HepG2 (cell line): ENCODE data around the gene MRPL34. TPM values are rescaled to one million over a fixed set of nuclear protein-coding genes. Genes with fewer than 3 reads are reported as not detected.
A peak's percentile ranks its signal among the peaks of the same experiment; 100 is the strongest.

Source experiments
- CC2D1A ChIP-seq: sonication (generic); formaldehyde crosslinking; IDR thresholded peaks from 2 replicates; pipeline ENCODE4 v1.8.1; 2023; ENCODE audit warnings: mild to moderate bottlenecking, missing genetic modification reagents
- CEBPG ChIP-seq: IDR thresholded peaks from 2 replicates; pipeline ENCODE4 v1.6.1; 2016
- CHD4 ChIP-seq: fragments of 200-600 bp; sonication (generic); IDR thresholded peaks from 2 replicates; pipeline ENCODE4 v1.7.0; 2017; ENCODE audit warnings: mild to moderate bottlenecking, low read length, borderline replicate concordance
- FOSL2 ChIP-seq: sonication (generic); formaldehyde crosslinking; IDR thresholded peaks from 2 replicates; pipeline ENCODE4 v1.4.0; 2020; ENCODE audit warnings: missing genetic modification reagents
- GABPB1 ChIP-seq: IDR thresholded peaks from 2 replicates; pipeline ENCODE4 v1.6.1; 2016; ENCODE audit warnings: mild to moderate bottlenecking, missing genetic modification reagents, moderate library complexity, missing compliant biosample characterization
- HCFC1 ChIP-seq: fragments of 150-350 bp; IDR thresholded peaks from 2 replicates; pipeline ENCODE4 v1.6.1; 2014; ENCODE audit warnings: low read depth, low read length
- HDAC1 ChIP-seq: sonication (generic); formaldehyde crosslinking; IDR thresholded peaks from 2 replicates; pipeline ENCODE4 v1.5.1; 2020; ENCODE audit warnings: mild to moderate bottlenecking, missing genetic modification reagents
- IKZF5 ChIP-seq: IDR thresholded peaks from 2 replicates; pipeline ENCODE4 v1.6.1; 2018; ENCODE audit warnings: missing genetic modification reagents, mild to moderate bottlenecking, missing compliant biosample characterization
- MAF1 ChIP-seq: sonication (generic); formaldehyde crosslinking; IDR thresholded peaks from 2 replicates; pipeline ENCODE4 v1.5.0; 2020; ENCODE audit warnings: missing genetic modification reagents, borderline replicate concordance
- NFE2L1 ChIP-seq: sonication (generic); formaldehyde crosslinking; IDR thresholded peaks from 2 replicates; pipeline ENCODE4 v1.4.0; 2020; ENCODE audit warnings: missing genetic modification reagents, mild to moderate bottlenecking, borderline replicate concordance
- NR2C2 ChIP-seq: sonication (generic); formaldehyde crosslinking; IDR thresholded peaks from 2 replicates; pipeline ENCODE4 v1.4.0; 2020; ENCODE audit warnings: missing genetic modification reagents, mild to moderate bottlenecking, moderate library complexity, borderline replicate concordance
- NRL ChIP-seq: sonication (generic); formaldehyde crosslinking; IDR thresholded peaks from 2 replicates; pipeline ENCODE4 v1.5.0; 2020; ENCODE audit warnings: missing genetic modification reagents, mild to moderate bottlenecking, moderate library complexity, borderline replicate concordance
- RAD21 ChIP-seq: fragments of 450-650 bp; formaldehyde crosslinking; IDR thresholded peaks from 2 replicates; pipeline ENCODE4 v1.5.0; 2020; ENCODE audit warnings: mild to moderate bottlenecking
- RARA ChIP-seq: IDR thresholded peaks from 2 replicates; pipeline ENCODE4 v1.6.1; 2016; ENCODE audit warnings: missing genetic modification reagents, missing compliant biosample characterization
- RXRA ChIP-seq: sonication (generic); formaldehyde crosslinking; IDR thresholded peaks from 2 replicates; pipeline ENCODE4 v1.5.1; 2020; ENCODE audit warnings: missing genetic modification reagents
- SAP130 ChIP-seq: IDR thresholded peaks from 2 replicates; pipeline ENCODE4 v1.6.1; 2016; ENCODE audit warnings: low read depth
- STAT5B ChIP-seq: sonication (generic); formaldehyde crosslinking; IDR thresholded peaks from 2 replicates; pipeline ENCODE4 v1.4.0; 2020; ENCODE audit warnings: missing genetic modification reagents
- ZNF24 ChIP-seq: fragments of 450-650 bp; IDR thresholded peaks from 2 replicates; pipeline ENCODE4 v1.6.1; 2017; ENCODE audit warnings: antibody characterized with exemption, mild to moderate bottlenecking
- ZNF263 ChIP-seq: sonication (generic); formaldehyde crosslinking; IDR thresholded peaks from 2 replicates; pipeline ENCODE4 v1.4.0; 2020; ENCODE audit warnings: missing genetic modification reagents
- ZNF615 ChIP-seq: sonication (generic); formaldehyde crosslinking; IDR thresholded peaks from 2 replicates; pipeline ENCODE4 v1.5.0; 2020; ENCODE audit warnings: mild to moderate bottlenecking, missing genetic modification reagents, borderline replicate concordance
- ZNF629 ChIP-seq: sonication (generic); formaldehyde crosslinking; conservative IDR thresholded peaks from 2 replicates; pipeline ENCODE4 v1.5.0; 2020; ENCODE audit warnings: missing genetic modification reagents
- ZSCAN29 ChIP-seq: sonication (generic); formaldehyde crosslinking; conservative IDR thresholded peaks from 2 replicates; pipeline ENCODE4 v1.4.0; 2020; ENCODE audit warnings: mild to moderate bottlenecking, missing genetic modification reagents
- polyA plus RNA-seq, 8 experiments: library from polyadenylated mRNA; depleted of rRNA in 3 of 8; stranded (reverse) in 7 of 8; unstranded in 1 of 8; fragments of >200 nt; fragmentation: Illumina TruSeq in 4 of 8; extraction: Trizol in 4 of 8; gene quantifications; 2 replicates each; pipeline versions ENCODE4 v1.2.1 to v1.2.3, GENCODE V29; 2011 to 2016; ENCODE audit warnings: low read depth in 4 of 8, missing spikeins in 1 of 8, mixed read lengths in 1 of 8; ENCODE audit not compliant: insufficient read depth in 1 of 8
- total RNA-seq, 5 experiments: library from RNA; depleted of rRNA; stranded (reverse); fragments of >200 nt; fragmentation: Illumina TruSeq; extraction: Trizol; gene quantifications; 2 replicates each; pipeline ENCODE4 v1.2.3, GENCODE V29; 2016; ENCODE audit warnings: low read depth in 1 of 5
- TF ChIP-seq, protein P1 (sequence below): sonication (generic); formaldehyde crosslinking; IDR thresholded peaks from 2 replicates; pipeline ENCODE4 v1.9.0; 2022; ENCODE audit warnings: missing genetic modification reagents, mild to moderate bottlenecking, borderline replicate concordance
- TF ChIP-seq, protein P2 (sequence below): sonication (generic); formaldehyde crosslinking; IDR thresholded peaks from 2 replicates; pipeline ENCODE4 v1.5.0; 2020; ENCODE audit warnings: missing genetic modification reagents
- TF ChIP-seq, protein P3 (sequence below): sonication (generic); formaldehyde crosslinking; IDR thresholded peaks from 2 replicates; pipeline ENCODE4 v1.8.1; 2022; ENCODE audit warnings: low read depth, mild to moderate bottlenecking, missing genetic modification reagents

Gene MRPL34
- total and polyA plus RNA-seq, 2 of the 13 experiments (the other 11 are each of a cell fraction or from before 2014, with no cell fraction given), result 74.0 to 77.3 TPM

DNA sequence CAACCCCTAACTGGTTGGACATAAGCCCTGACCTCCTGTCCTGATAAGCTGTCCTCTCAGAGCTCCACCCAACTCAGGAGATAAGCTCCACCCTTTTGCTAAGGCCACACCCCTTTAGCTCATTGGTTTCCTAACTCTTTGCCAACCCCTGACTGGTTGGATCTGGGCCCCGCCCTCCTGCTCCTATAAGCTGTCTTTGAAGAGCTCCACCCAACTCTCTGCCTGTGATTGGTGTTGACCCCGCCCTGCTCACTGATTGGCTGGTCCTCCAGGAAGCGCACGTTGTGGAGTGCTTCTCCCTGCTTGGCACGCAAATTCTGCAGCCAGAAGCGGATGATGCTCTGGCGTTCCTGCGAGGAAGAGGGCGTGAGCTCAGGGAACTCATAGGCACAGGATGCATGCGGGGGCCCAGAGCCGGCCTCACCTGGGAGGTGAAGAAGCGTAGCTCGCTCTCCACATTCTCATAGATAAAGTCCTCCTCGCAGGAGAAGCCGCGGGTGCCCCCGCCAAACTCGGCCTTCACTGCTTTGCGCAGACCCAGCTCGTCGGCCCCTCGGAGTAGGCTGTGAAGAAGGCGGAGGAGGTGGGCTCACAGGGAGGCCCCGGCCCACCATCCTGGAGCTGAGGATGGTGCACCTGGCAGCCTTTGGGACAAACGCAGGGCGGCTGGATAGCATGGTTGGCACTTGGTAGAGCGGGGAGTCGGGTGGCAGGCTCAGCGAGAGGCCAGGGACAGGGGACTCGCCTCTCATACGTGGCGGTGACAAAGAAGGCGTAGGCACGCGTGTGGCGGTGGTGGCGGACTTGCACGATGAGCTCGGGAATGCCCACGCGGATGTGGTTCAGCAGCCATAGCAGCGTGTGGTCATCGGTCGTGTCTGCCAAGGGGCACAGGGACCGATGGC, 27.3 kb downstream of the MRPL34 start (continued):
- TF ChIP-seq CC2D1A, result no peak
- no peak for TF ChIP-seq CHD4
- no peak for TF ChIP-seq IKZF5 (CRISPR knock-in tag)
- TF ChIP-seq RAD21 (CRISPR knock-in tag), result no peak
- no peak for TF ChIP-seq MAF1 (CRISPR knock-in tag)
- no peak for TF ChIP-seq RARA
- TF ChIP-seq, protein P1, sequence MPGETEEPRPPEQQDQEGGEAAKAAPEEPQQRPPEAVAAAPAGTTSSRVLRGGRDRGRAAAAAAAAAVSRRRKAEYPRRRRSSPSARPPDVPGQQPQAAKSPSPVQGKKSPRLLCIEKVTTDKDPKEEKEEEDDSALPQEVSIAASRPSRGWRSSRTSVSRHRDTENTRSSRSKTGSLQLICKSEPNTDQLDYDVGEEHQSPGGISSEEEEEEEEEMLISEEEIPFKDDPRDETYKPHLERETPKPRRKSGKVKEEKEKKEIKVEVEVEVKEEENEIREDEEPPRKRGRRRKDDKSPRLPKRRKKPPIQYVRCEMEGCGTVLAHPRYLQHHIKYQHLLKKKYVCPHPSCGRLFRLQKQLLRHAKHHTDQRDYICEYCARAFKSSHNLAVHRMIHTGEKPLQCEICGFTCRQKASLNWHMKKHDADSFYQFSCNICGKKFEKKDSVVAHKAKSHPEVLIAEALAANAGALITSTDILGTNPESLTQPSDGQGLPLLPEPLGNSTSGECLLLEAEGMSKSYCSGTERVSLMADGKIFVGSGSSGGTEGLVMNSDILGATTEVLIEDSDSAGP, result no peak
- no peak for TF ChIP-seq NR2C2 (CRISPR knock-in tag)
- TF ChIP-seq NRL, result no peak; the same call in 1 of the 2 replicates
- TF ChIP-seq, protein P2, sequence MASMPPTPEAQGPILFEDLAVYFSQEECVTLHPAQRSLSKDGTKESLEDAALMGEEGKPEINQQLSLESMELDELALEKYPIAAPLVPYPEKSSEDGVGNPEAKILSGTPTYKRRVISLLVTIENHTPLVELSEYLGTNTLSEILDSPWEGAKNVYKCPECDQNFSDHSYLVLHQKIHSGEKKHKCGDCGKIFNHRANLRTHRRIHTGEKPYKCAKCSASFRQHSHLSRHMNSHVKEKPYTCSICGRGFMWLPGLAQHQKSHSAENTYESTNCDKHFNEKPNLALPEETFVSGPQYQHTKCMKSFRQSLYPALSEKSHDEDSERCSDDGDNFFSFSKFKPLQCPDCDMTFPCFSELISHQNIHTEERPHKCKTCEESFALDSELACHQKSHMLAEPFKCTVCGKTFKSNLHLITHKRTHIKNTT (CRISPR knock-in tag), result no peak
- 0 out of 2 replicates have a peak, but pooled peaks have one; percentile 26 for TF ChIP-seq RXRA
- no peak for TF ChIP-seq HDAC1 (CRISPR knock-in tag)
- TF ChIP-seq FOSL2 (CRISPR knock-in tag), result no peak
- no peak for TF ChIP-seq HCFC1
- TF ChIP-seq SAP130, result 0 out of 2 replicates have a peak, but pooled peaks have one; percentile 22
- no peak for TF ChIP-seq STAT5B (CRISPR knock-in tag)
- no peak for TF ChIP-seq ZNF615 (CRISPR knock-in tag)
- TF ChIP-seq CEBPG (CRISPR knock-in tag), result no peak
- TF ChIP-seq, protein P3, sequence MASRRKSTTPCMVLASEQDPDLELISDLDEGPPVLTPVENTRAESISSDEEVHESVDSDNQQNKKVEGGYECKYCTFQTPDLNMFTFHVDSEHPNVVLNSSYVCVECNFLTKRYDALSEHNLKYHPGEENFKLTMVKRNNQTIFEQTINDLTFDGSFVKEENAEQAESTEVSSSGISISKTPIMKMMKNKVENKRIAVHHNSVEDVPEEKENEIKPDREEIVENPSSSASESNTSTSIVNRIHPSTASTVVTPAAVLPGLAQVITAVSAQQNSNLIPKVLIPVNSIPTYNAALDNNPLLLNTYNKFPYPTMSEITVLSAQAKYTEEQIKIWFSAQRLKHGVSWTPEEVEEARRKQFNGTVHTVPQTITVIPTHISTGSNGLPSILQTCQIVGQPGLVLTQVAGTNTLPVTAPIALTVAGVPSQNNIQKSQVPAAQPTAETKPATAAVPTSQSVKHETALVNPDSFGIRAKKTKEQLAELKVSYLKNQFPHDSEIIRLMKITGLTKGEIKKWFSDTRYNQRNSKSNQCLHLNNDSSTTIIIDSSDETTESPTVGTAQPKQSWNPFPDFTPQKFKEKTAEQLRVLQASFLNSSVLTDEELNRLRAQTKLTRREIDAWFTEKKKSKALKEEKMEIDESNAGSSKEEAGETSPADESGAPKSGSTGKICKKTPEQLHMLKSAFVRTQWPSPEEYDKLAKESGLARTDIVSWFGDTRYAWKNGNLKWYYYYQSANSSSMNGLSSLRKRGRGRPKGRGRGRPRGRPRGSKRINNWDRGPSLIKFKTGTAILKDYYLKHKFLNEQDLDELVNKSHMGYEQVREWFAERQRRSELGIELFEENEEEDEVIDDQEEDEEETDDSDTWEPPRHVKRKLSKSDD (CRISPR knock-in tag), result no peak
- TF ChIP-seq NFE2L1 (CRISPR knock-in tag), result no peak
- no peak for TF ChIP-seq ZSCAN29
- no peak for TF ChIP-seq ZNF24
- TF ChIP-seq ZNF629, result no peak
- TF ChIP-seq ZNF263 (CRISPR knock-in tag), result no peak
- TF ChIP-seq GABPB1, result peak; percentile 31; the same call in 1 of the 2 replicates
